Mammary epithelial cell (primary cell): ENCODE results near the gene PPP1R26.

Source experiments
- EZH2 ChIP-seq: IDR thresholded peaks from 2 replicates; pipeline ENCODE4 v1.6.1; 2012; ENCODE audit warnings: low read length, inconsistent platforms, borderline replicate concordance
- TF ChIP-seq, protein P1 (sequence below), 2 donors: IDR thresholded peaks in 1 of 2; conservative IDR thresholded peaks in 1 of 2; 2 replicates each; pipeline ENCODE4 v1.5.1; 2011 to 2012; ENCODE audit warnings: inconsistent platforms in 2 of 2, low read length in 2 of 2, mild to moderate bottlenecking in 2 of 2, control low read depth in 1 of 2, low read depth in 1 of 2; ENCODE audit not compliant: insufficient read depth in 1 of 2; ENCODE audit errors: extremely low read depth in 1 of 2

DNA sequence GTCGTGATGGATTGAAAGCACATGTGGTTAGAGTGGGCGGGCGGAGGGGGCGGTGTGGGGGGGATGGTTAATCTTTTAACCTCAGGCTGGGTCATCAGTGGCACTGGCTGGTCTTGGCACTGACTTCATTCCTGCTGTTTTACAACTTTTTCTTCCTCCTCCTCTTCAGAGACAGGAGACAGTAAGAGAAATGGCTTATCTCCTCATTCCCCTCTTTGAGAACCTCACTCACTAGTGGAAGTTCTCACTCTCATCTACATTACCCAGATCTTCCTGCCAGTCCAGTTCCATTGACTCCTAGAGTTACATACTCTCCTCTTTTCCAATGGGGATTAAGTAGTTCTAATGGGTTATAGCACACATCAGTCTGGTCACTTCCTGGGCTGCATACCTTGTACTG, 42.3 kb upstream of the PPP1R26 start:
- TF ChIP-seq, protein P1, sequence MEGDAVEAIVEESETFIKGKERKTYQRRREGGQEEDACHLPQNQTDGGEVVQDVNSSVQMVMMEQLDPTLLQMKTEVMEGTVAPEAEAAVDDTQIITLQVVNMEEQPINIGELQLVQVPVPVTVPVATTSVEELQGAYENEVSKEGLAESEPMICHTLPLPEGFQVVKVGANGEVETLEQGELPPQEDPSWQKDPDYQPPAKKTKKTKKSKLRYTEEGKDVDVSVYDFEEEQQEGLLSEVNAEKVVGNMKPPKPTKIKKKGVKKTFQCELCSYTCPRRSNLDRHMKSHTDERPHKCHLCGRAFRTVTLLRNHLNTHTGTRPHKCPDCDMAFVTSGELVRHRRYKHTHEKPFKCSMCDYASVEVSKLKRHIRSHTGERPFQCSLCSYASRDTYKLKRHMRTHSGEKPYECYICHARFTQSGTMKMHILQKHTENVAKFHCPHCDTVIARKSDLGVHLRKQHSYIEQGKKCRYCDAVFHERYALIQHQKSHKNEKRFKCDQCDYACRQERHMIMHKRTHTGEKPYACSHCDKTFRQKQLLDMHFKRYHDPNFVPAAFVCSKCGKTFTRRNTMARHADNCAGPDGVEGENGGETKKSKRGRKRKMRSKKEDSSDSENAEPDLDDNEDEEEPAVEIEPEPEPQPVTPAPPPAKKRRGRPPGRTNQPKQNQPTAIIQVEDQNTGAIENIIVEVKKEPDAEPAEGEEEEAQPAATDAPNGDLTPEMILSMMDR (conservative IDR thresholded peaks at IDR 0.05 in 1 of 2, IDR thresholded peaks at IDR 0.05 in 1 of 2; ENCODE audit: extremely low read depth in 1 of 2, insufficient read depth in 1 of 2, low read depth in 1 of 2, low read length in 2 of 2), result no peak
- no peak for TF ChIP-seq EZH2
